CMK (cell line): ENCODE measurements around the gene ADGRG3.

Source experiments
- DNase-seq: peaks from one replicate; pipeline ENCODE4 v3.0.0-alpha.2; 2010; ENCODE audit warnings: low read depth

ADGRG3 gene

GRCh38 chr16:57646388-57647039 lies 21.6 kb upstream of the ADGRG3 start:
- no peak for DNase-seq

- no peak for DNase-seq
Observed at GRCh38 chr16:57647136-57647875, 20.8 kb upstream of the ADGRG3 start.

GRCh38 chr16:57648125-57648524 lies 20.0 kb upstream of the ADGRG3 start:
- DNase-seq: no peak

- DNase-seq: peak; percentile 62
Observed at GRCh38 chr16:57648581-57649442, 19.3 kb upstream of the ADGRG3 start.

GRCh38 chr16:57649443-57649751 lies 18.7 kb upstream of the ADGRG3 start:
- no peak for DNase-seq

- DNase-seq: no peak
Observed at GRCh38 chr16:57649846-57650245, 18.3 kb upstream of the ADGRG3 start.

- DNase-seq: no peak
Observed at GRCh38 chr16:57651344-57652333, 16.5 kb upstream of the ADGRG3 start.

GRCh38 chr16:57652695-57653471 lies 15.2 kb upstream of the ADGRG3 start:
- no peak for DNase-seq

- DNase-seq: peak; percentile 54
Observed at GRCh38 chr16:57653936-57654335, 14.2 kb upstream of the ADGRG3 start.

GRCh38 chr16:57656342-57656955 lies 11.7 kb upstream of the ADGRG3 start:
- DNase-seq: no peak

- DNase-seq: no peak
Observed at GRCh38 chr16:57657228-57657627, 10.9 kb upstream of the ADGRG3 start.

- DNase-seq: no peak
Observed at GRCh38 chr16:57658130-57658877, 9.8 kb upstream of the ADGRG3 start.

GRCh38 chr16:57658878-57659674 lies 9.0 kb upstream of the ADGRG3 start:
- no peak for DNase-seq

GRCh38 chr16:57660715-57661463 lies 7.2 kb upstream of the ADGRG3 start:
- no peak for DNase-seq

- no peak for DNase-seq
Observed at GRCh38 chr16:57661510-57661909, 6.6 kb upstream of the ADGRG3 start.

GRCh38 chr16:57661936-57662906 lies 5.9 kb upstream of the ADGRG3 start:
- no peak for DNase-seq

- no peak for DNase-seq
Observed at GRCh38 chr16:57663436-57663835, 4.7 kb upstream of the ADGRG3 start.
